CD4-positive, alpha-beta T cell treated with Interleukin-17A for 4 hours (primary cell): ENCODE data around the gene OR8B8.
"Not testable (repeated sequence)": the region's sequence is repeated elsewhere in the genome, so short reads cannot be mapped to it uniquely, and the experiment has no call there.

Source experiments
- DNase-seq: peaks from one replicate; pipeline ENCODE4 v3.0.0-alpha.2; 2020; ENCODE audit warnings: mixed read lengths

OR8B8 gene

DNA sequence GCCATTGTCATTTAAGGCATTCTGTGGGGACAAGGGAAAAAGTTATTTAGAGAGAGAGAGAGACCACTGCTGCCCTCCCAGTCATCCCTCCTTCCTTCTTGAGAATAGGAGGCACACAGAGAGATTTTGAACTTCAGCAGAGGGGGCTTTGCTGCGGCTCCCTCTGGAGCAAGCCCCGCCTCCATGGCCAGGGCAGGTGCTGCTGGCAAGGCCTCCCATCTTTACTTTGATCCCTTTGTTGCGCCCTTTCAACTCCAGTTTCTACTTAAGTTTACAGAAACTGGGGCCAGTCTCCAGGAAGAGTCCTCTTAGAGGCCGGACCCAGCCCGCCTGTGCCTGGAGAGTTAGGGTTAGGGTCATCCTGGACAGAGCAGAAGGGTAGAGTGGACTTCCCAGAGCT is 4.4 kb downstream of the OR8B8 start:
- DNase-seq = no peak

- no peak for DNase-seq
These were observed 4.9 kb downstream of the OR8B8 start for GRCh38 chr11:124440608-124441007.

- no peak for DNase-seq
These were observed 10.8 kb downstream of the OR8B8 start for GRCh38 chr11:124434699-124435098.

- DNase-seq = no peak
These were observed 15.9 kb downstream of the OR8B8 start for GRCh38 chr11:124429599-124429998.

DNA sequence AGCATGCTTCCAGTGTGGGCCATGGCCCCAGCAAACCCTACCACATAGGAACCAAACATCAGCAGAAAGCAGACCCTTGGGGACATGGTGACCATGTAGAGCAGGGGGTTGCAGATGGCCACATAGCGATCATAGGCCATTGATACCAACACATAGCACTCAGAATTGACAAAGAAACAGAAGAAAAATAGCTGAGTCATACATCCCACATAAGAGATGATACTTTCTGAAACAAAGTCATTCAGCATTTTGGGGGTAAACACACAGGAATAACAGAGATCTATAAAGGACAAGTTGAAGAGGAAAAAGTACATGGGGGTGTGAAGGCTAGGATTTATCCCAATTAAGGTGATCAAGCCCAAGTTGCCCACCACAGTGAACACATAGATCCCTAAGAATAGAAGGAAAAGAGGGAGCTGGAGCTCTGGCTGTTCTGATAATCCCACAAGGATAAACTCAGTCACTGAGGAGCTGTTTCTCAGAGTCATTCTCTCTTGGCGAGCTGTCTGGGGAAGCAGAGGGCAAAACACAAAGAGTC is 21.0 kb downstream of the OR8B8 start, which contains the start of gene OR8B4:
Gene OR8B4, minus strand, starts transcription at position 488 of the 538 bp plus-strand sequence. Its CDS starts 0 bp downstream, at position 488.
- DNase-seq = no peak

DNA sequence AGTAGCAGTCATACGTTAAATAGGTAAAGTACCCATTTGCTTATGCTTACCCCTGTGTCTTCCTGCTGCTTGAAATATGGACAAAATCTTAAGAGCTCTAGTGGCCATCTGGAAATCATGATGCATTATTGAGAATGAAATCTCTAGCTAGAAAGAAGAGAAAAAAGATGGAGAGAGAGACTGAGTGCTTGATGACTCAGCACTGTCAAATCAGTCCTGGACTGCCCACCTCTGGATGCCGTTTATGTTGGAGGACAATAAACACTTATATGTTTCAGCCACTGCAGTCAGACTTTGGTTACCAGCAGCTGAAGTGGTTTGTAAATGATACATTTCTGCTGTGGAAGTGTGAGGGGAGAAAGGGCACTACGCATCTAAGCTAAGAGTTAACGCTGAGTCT is 24.5 kb downstream of the OR8B8 start:
- no peak for DNase-seq

DNA sequence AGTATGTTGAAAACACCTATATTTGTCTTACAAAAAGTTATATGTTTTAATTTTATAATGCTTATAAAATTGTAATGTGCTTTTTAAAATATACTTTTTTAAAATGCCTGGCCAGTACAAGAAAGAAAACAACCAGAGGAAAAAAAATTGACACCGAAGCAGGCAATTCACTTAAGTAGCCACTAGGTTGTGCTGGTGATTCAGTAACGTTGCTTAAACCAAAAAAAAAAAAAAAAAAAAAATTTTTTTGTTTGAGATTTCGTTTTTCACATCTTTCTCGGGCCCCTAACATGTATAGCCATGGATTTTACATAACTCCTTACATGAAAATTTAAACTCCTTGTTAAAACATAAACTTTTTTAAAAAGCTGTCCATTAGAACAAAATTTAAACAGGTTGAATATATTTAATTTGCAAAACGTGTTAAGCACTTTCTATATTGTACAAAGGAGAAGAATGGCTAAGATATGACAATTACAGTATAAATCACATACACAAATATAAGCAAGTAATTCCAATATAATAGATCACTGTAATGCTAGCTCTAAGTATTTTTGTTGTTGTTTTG is 30.1 kb downstream of the OR8B8 start:
- DNase-seq = no peak

- DNase-seq = no peak
These were observed 35.6 kb downstream of the OR8B8 start for GRCh38 chr11:124409906-124410305.

DNA sequence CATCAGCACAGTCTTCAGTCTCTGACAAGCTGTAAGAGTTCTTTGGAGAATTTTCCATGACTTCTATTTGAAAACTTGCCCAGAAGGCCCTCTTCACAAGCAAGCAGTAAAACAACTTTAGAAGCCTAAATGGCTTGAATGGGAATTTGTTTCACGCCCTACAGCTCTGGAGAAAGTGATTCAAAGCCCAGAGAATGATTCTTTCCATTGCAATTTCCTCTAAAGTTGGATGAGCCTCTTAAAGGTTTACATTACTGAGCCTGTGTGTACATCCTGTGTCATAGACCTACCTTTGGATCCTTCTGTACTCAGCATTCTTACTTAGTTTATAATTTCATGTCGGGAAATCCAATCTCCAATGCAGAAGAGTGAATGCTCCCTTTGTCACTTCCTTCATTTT is 39.9 kb downstream of the OR8B8 start:
- no peak for DNase-seq

DNA sequence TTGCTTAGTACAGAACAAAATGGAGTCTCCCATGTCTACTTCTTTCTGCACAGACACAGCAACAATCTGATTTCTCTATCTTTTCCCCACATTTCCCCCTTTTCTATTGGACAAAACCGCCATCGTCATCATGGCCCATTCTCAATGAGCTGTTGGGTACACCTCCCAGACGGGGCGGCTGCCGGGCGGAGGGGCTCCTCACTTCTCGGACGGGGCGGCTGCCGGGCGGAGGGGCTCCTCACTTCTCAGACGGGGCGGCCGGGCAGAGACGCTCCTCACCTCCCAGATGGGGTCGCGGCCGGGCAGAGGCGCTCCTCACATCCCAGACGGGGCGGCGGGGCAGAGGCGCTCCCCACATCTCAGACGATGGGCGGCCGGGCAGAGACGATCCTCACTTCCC is 42.3 kb downstream of the OR8B8 start:
- DNase-seq = not testable (repeated sequence)

DNA sequence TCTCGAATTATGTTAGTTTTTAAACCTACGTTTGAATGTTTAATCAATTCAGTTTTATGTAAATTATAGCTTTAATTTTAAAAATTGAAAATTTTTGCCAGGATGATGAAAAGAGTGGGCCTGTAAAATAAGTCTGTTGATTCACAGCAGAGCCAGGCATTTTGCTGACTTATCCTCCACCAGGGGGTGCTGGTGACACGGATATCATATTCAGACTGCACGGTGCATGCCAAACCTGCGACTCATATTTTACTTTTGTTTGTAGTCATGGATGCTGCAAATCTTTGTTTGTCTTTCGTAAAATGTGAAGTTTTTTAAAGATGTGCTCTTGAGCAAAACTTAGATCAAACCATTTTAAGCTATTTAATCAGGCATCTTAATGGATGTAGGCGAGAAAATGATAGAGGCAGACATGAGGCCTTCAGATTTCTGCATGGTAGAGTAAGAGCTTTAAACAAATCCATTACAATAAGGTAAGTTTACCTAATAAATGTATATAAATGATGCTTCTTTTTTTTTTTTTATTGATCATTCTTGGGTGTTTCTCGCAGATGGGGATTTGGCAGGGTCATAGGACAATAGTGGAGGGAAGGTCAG is 43.1 kb downstream of the OR8B8 start:
- peak; percentile 30 for DNase-seq

DNA sequence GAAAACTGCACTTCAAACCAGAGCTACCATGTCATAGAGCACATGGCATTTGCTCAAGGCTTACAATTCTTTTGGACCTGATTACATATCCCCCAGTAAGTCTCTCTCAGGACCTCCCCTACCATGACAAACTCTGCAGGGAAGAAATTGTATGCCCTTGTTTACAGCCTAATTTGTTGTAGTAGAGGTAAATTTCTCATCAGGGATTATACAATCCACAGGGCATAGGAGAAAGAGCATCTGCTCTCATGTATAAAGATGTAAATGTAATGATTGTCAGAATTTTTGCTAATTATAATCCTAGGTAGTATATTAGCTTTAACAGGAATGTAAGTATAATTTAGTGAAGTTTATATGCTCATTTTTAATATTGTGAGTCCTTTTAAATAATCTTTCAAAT is 46.6 kb downstream of the OR8B8 start, which contains the start of gene OR8B3:
Gene OR8B3, minus strand, starts transcription at position 101 of the 400 bp plus-strand sequence. CDS start 1,673 bp downstream, outside the sequence.
- no peak for DNase-seq

DNA sequence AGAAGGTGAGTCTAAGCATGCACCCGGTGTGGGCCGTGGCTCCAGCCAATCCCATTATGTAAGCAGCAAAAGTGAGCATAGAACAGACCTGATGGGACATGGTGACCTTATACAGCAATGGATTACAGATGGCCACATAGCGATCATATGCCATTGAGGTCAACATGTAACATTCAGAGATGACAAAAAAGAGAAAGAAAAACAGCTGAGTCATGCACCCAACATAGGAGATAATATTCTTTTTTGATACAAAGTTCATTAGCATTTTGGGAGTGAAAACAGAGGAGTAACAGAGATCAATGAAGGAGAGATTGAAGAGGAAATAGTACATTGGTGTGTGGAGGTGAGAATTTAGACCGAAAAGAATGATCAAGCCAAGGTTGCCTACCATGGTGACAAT is 48.6 kb downstream of the OR8B8 start:
- not testable (repeated sequence) for DNase-seq

DNA sequence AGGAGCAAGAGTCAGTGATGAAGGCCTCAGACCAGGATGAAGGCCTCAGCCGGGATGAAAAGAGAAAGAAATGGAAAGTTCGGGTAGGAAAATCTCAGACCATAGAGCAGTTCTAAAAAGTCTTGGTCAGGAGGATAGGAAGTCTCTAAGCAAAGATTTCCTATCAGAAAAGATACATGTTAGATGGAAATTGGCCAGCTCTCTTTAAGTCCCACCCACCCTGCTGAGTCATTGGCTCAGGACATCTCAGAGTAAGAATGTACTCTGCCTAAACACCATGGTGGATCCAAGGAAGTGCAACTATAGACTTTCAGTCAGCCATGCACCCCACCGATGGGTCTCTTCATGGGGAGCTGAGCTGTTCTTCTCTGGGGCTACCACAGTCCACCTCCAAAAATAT is 51.1 kb downstream of the OR8B8 start:
- no peak for DNase-seq
